Heart right ventricle (tissue), 16 donors: ENCODE results near the gene PPP2R5B. TPM values are rescaled to one million over a fixed set of nuclear protein-coding genes. Genes with fewer than 3 reads are reported as not detected.
A peak's percentile ranks its signal among the peaks of the same experiment; 100 is the strongest.

Source experiments
- ATAC-seq, 8 donors: fragments of 200-7000 bp; cut with Tn5 transposase; one replicate each; pipeline ENCODE4 v1.9.1; 2020; ENCODE audit warnings: mild to moderate bottlenecking in 8 of 8, moderate library complexity in 8 of 8, moderate number of reproducible peaks in 1 of 8
- DNase-seq, 2 donors: peaks; one replicate each; pipeline ENCODE4 v3.0.0-alpha.2; 2020
- H3K27ac ChIP-seq, 10 donors: fragments of 200-600 bp; sonication (generic) in 2 of 10; one replicate each; pipeline versions ENCODE4 v1.5.0 to v1.8.0; 2020 to 2022; ENCODE audit warnings: mild to moderate bottlenecking in 3 of 10
- H3K27me3 ChIP-seq, 7 donors: fragments of 200-600 bp; one replicate each; pipeline ENCODE4 v1.8.0; 2021 to 2022; ENCODE audit warnings: mild to moderate bottlenecking in 2 of 7
- H3K36me3 ChIP-seq, 9 donors: fragments of 200-600 bp; sonication (generic) in 1 of 9; one replicate each; pipeline versions ENCODE4 v1.5.0 to v1.8.0; 2020 to 2022; ENCODE audit warnings: mild to moderate bottlenecking in 2 of 9
- H3K4me1 ChIP-seq, 9 donors: fragments of 200-600 bp; sonication (generic) in 1 of 9; one replicate each; pipeline versions ENCODE4 v1.5.0 to v1.8.0; 2020 to 2022; ENCODE audit warnings: mild to moderate bottlenecking in 4 of 9
- H3K4me3 ChIP-seq, 10 donors: fragments of 200-600 bp; sonication (generic) in 2 of 10; one replicate each; pipeline versions ENCODE4 v1.5.0 to v1.8.0; 2020 to 2022; ENCODE audit warnings: mild to moderate bottlenecking in 7 of 10, moderate library complexity in 2 of 10
- H3K9me3 ChIP-seq, 11 donors: fragments of 200-600 bp in 10 of 11; sonication (generic) in 2 of 11; one replicate each; pipeline versions ENCODE4 v1.5.0 to v1.8.0; 2013 to 2022; ENCODE audit warnings: mild to moderate bottlenecking in 2 of 11, control low read depth in 1 of 11, moderate library complexity in 1 of 11
- WGBS, 2 donors: extraction: QIAGEN DNeasy Blood & Tissue Kit; methylation state at CpG; one replicate each; pipeline ENCODE4 v1.1.7; 2013; ENCODE audit warnings: inconsistent platforms in 1 of 2; 5-methylcytosine and 5-hydroxymethylcytosine counted together
- intact Hi-C, 10 donors: fragments of 100-400 bp; cut with DNase I; formaldehyde crosslinking; loops; one replicate each; pipeline versions ENCODE4 v1.11.1 to v1.14.2; 2022
- polyA plus RNA-seq, 2 donors: library from polyadenylated mRNA; stranded (reverse); fragments of 200-250 nt; gene quantifications; one replicate each; pipeline ENCODE4 v1.2.3, GENCODE V29; 2013
- total RNA-seq, 10 donors: library from RNA; stranded (reverse); fragmentation: NEBNext Ultra II Directional in 3 of 10; extraction: Animal tissue kit (Norgen Biotek cat#: 25700) in 3 of 10; gene quantifications; one replicate each; pipeline versions ENCODE4 v1.2.1 to v1.2.4, GENCODE V29; 2021 to 2023
- TF ChIP-seq, protein P1 (sequence below), 9 donors: fragments of 200-600 bp; sonication (generic) in 2 of 9; IDR thresholded peaks; one replicate each; pipeline versions ENCODE4 v1.5.0 to v1.8.0; 2021 to 2022; ENCODE audit warnings: antibody characterized with exemption in 9 of 9, mild to moderate bottlenecking in 5 of 9, moderate library complexity in 1 of 9
- donor health status: Arrhythmogenic right ventricular cardiomyopathy.
- donor health status: ischemic (EF 13 %, LVEDD 7.1; RV severe dilation, severe dysfunction).
- donor health status: healthy with polysubstance abuse.
- donor health status: DM: no; HTN: yes; CAD: no.
- donor health status: DM: no; HTN: no; CAD: no.
- donor health status: ischemic (EF 25% LVEDD 6.9; RV normal size, moderate dysfunction).
- donor health status: ischemic (EF 25% LVEDD 5.7; RV mildly dilated, moderate dysfunction).
- donor health status: healthy.
- donor health status: DM: yes; HTN: yes; CAD: no.
- donor health status: Ischemic cardiomyopathy.
- donor health status: ischemic (EF 35%, LVEDD 5.7; RV mildly dilated, moderate dysfunction).
- donor health status: nonischemic (EF 11% LVEDD 7.7; RV severe dilation, severe dysfunction).
- donor health status: DM: yes; HTN: yes; CAD: no.
- donor health status: PGD.
- donor health status: ischemic (EF 29% LVEDD 5.4; RV normal size, mild dysfunction).
- donor health status: nonischemic (EF 23%, LVEDD 6.1; RV moderate dilation, normal function).

The PPP2R5B gene
- total and polyA plus RNA-seq, 12 donors, result 13.4 to 30.8 (median 22.3) TPM

DNA sequence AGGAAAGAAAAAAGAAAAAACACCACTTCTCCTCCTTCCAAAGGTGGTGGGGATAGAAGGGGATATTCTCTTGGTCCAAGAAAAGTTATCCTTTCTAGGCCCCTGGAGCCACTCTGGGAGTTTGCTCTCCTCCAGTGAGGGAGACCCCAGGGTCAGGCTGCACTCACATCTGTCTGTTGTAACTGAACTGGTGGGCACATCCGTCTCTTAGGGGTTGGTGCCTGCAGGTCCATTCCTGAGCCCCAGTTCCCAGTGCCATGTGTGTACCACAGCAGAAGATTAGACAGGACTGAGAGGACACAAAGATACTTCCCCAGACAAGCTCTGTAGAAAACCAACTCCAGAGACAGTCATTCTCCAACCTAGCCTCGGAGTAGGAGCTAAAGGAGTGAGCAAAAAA lies 4.4 kb upstream of the PPP2R5B start:
- H3K9me3 ChIP-seq, result no peaks in the 10 kb centered on the region
- DNase-seq, result no peak
- no peaks in the 10 kb centered on the region for H3K36me3 ChIP-seq
- TF ChIP-seq, protein P1, sequence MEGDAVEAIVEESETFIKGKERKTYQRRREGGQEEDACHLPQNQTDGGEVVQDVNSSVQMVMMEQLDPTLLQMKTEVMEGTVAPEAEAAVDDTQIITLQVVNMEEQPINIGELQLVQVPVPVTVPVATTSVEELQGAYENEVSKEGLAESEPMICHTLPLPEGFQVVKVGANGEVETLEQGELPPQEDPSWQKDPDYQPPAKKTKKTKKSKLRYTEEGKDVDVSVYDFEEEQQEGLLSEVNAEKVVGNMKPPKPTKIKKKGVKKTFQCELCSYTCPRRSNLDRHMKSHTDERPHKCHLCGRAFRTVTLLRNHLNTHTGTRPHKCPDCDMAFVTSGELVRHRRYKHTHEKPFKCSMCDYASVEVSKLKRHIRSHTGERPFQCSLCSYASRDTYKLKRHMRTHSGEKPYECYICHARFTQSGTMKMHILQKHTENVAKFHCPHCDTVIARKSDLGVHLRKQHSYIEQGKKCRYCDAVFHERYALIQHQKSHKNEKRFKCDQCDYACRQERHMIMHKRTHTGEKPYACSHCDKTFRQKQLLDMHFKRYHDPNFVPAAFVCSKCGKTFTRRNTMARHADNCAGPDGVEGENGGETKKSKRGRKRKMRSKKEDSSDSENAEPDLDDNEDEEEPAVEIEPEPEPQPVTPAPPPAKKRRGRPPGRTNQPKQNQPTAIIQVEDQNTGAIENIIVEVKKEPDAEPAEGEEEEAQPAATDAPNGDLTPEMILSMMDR (IDR thresholded peaks at IDR 0.05), result no peak
- whole genome bisulfite sequencing, 2 donors, result 75 to 84% methylated on average over 2 of the region's 2 CpGs
- H3K27ac ChIP-seq, result no peak overlapping the region
- intact Hi-C loops, result loop anchor here in 4 of 10 donors (5.0 to 10.0 kb wide), 5 partner anchors 75 to 197 kb away; partner anchors contain the start of genes BATF2 (in 2 of the 4), ARL2 (in 1 of the 4), CDCA5 (in 1 of the 4) and SNX15 (in 1 of the 4)
- H3K4me3 ChIP-seq, result no peak overlapping the region
- ATAC-seq, result no peak
- no peaks in the 10 kb centered on the region for H3K27me3 ChIP-seq
- H3K4me1 ChIP-seq, result peaks cover 9 to 56% (median 42%) of the 10 kb centered on the region in 9 donors

- WGBS, 2 donors, result 39 to 48% methylated on average over 3 of the region's 3 CpGs
- TF ChIP-seq, protein P1 (IDR thresholded peaks at IDR 0.05), result no peak
- ATAC-seq (no peak), DNase-seq (no peak)
- no peak overlapping the region for H3K27ac ChIP-seq
- H3K27me3 ChIP-seq, result no peaks in the 10 kb centered on the region
- intact Hi-C loops, result loop anchor here in 4 of 10 donors (5.0 to 10.0 kb wide), 5 partner anchors 73 to 196 kb away; partner anchors contain the start of genes BATF2 (in 2 of the 4), ARL2 (in 1 of the 4), CDCA5 (in 1 of the 4) and SNX15 (in 1 of the 4)
- no peak overlapping the region for H3K4me3 ChIP-seq
- H3K4me1 ChIP-seq, result peaks cover 10 to 56% (median 41%) of the 10 kb centered on the region in 9 donors
- H3K9me3 ChIP-seq, result no peaks in the 10 kb centered on the region
- peaks cover 0 to 1% (median 0%) of the 10 kb centered on the region in 9 donors for H3K36me3 ChIP-seq
Observed at GRCh38 chr11:64921384-64921783, 3.1 kb upstream of the PPP2R5B start.

DNA sequence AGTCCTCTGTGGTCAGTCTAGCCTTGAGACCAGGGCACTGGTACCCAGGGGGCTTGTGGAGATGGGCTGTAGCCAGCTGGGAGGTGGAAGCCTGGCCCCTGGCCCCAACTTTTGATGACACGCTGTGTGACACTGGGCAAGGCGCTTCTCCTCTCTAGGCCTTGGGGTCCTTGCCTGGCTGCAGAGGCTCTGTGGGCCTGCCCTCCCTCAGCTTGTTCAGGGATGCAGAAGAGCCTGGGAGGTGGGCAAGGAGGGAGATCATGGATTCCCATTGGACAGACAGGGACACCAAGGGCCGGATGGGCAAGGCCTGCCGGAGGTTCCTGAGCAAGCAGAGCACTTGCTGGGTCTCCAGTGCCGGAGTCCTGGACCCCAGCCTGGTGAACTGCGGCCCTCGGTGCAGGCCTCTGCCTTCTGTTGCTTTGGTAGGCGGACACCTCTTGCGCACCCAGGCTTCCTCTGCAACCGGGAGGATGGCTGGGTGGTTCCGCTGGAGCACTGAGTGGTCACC lies 1.3 kb upstream of the PPP2R5B start:
- ATAC-seq, result no peak
- no peaks in the 10 kb centered on the region for H3K9me3 ChIP-seq
- peaks cover 0 to 19% (median 2%) of the 10 kb centered on the region in 9 donors for H3K36me3 ChIP-seq
- TF ChIP-seq, protein P1 (IDR thresholded peaks at IDR 0.05), result no peak
- WGBS, 2 donors, result 88 to 89% methylated on average over 11 of the region's 11 CpGs
- H3K27ac ChIP-seq, result peak overlapping the region in 8 of 10 donors; percentile 89 to 99 (median 96)
- H3K27me3 ChIP-seq, result no peaks in the 10 kb centered on the region
- intact Hi-C loops, result loop anchor here in 4 of 10 donors (5.0 to 10.0 kb wide), 5 partner anchors 72 to 194 kb away; partner anchors contain the start of genes BATF2 (in 2 of the 4), ARL2 (in 1 of the 4), CDCA5 (in 1 of the 4) and SNX15 (in 1 of the 4)
- H3K4me1 ChIP-seq, result peaks cover 10 to 53% (median 35%) of the 10 kb centered on the region in 9 donors
- no peak for DNase-seq
- H3K4me3 ChIP-seq, result peak overlapping the region in 7 of 10 donors; percentile 84 to 100 (median 100)

- Histone ChIP-seq H3K9me3 (no peaks in the 10 kb centered on the region), H3K27ac (peak overlapping the region in 9 of 10 donors; percentile 89 to 99 (median 96)), H3K4me1 (peaks cover 10 to 36% (median 21%) of the 10 kb centered on the region in 9 donors), H3K36me3 (peaks cover 0 to 36% (median 10%) of the 10 kb centered on the region in 9 donors), H3K4me3 (peak overlapping the region; percentile 84 to 100 (median 98)), H3K27me3 (no peaks in the 10 kb centered on the region)
- WGBS, 2 donors, result 0% methylated on average over 24 of the region's 24 CpGs
- DNase-seq, result peak in 1 of 2 donors; percentile 40
- TF ChIP-seq, protein P1 (IDR thresholded peaks at IDR 0.05), result no peak
- intact Hi-C loops, result loop anchor here in 7 of 10 donors (5.0 to 10.0 kb wide), 7 partner anchors 52 to 192 kb away; partner anchors contain the start of genes BATF2 (in 4 of the 7), ARL2 (in 2 of the 7), CDCA5 (in 1 of the 7) and SNX15 (in 1 of the 7)
- ATAC-seq, result peak in 2 of 8 donors; percentile 1 to 3
Observed at GRCh38 chr11:64924910-64925284, 408 bp downstream of the PPP2R5B start.
